Esophagus squamous epithelium (tissue), 5 donors: Measurements from ENCODE around the gene TERT. TPM values are rescaled to one million over a fixed set of nuclear protein-coding genes. Genes with fewer than 3 reads are reported as not detected.

Experiments
- DNase-seq: peaks from one replicate; lab custom pipeline; 2025; lab: John Stamatoyannopoulos, UW
- H3K27ac ChIP-seq, 4 donors: fragments of 200-600 bp; sonication (generic); one replicate each; pipeline ENCODE4 v1.5.1; 2016 to 2019; ENCODE audit warnings: mild to moderate bottlenecking in 1 of 4
- H3K27me3 ChIP-seq, 4 donors: fragments of 200-600 bp; sonication (generic); 1 replicate in 3 of 4; 2 replicates in 1 of 4; pipeline versions ENCODE4 v1.5.1 to v1.6.0; 2017 to 2021; ENCODE audit warnings: antibody characterized with exemption in 1 of 4
- H3K36me3 ChIP-seq, 3 donors: fragments of 200-600 bp; sonication (generic); one replicate each; pipeline ENCODE4 v1.5.1; 2016 to 2019
- H3K4me1 ChIP-seq, 3 donors: fragments of 200-600 bp; sonication (generic); one replicate each; pipeline ENCODE4 v1.5.1; 2017 to 2019
- H3K4me3 ChIP-seq, 4 donors: fragments of 200-600 bp; sonication (generic); 1 replicate in 3 of 4; 2 replicates in 1 of 4; pipeline ENCODE4 v1.5.1; 2016 to 2019; ENCODE audit warnings: mild to moderate bottlenecking in 2 of 4, moderate library complexity in 1 of 4
- H3K9me3 ChIP-seq, 3 donors: fragments of 200-600 bp; sonication (generic); one replicate each; pipeline ENCODE4 v1.5.1; 2016 to 2019
- POLR2A ChIP-seq, 4 donors: fragments of 450-650 bp; IDR thresholded peaks; one replicate each; pipeline ENCODE4 v1.6.1; 2017; ENCODE audit warnings: antibody characterized with exemption in 4 of 4, mild to moderate bottlenecking in 4 of 4, moderate library complexity in 3 of 4
- WGBS, 2 donors: methylation state at CpG; one replicate each; pipeline ENCODE4 v1.1.5; 2018; 5-methylcytosine and 5-hydroxymethylcytosine counted together
- intact Hi-C: fragments of 100-400 bp; cut with DNase I; formaldehyde crosslinking; loops from one replicate; pipeline ENCODE4 v1.15.0; 2022
- total RNA-seq, 4 donors: library from RNA; depleted of rRNA; stranded (reverse); fragments of >200 nt; gene quantifications; one replicate each; pipeline ENCODE4 v1.1.0, GENCODE V29; 2016
- TF ChIP-seq, protein P1 (sequence below), 6 experiments: fragments of 450-650 bp in 4 of 6; fragments of 200-600 bp in 2 of 6; sonication (generic) in 2 of 6; IDR thresholded peaks; one replicate each; pipeline ENCODE4 v1.5.1; 2016 to 2019; ENCODE audit warnings: antibody characterized with exemption in 6 of 6, mild to moderate bottlenecking in 4 of 6, moderate library complexity in 4 of 6
- donor health status: DM: yes; HTN: yes; CAD: no.

The TERT gene
- total RNA-seq, 4 donors from 2014 or later, result 0.19 to 9.5 (median 0.31) TPM; not detected in 1

DNA sequence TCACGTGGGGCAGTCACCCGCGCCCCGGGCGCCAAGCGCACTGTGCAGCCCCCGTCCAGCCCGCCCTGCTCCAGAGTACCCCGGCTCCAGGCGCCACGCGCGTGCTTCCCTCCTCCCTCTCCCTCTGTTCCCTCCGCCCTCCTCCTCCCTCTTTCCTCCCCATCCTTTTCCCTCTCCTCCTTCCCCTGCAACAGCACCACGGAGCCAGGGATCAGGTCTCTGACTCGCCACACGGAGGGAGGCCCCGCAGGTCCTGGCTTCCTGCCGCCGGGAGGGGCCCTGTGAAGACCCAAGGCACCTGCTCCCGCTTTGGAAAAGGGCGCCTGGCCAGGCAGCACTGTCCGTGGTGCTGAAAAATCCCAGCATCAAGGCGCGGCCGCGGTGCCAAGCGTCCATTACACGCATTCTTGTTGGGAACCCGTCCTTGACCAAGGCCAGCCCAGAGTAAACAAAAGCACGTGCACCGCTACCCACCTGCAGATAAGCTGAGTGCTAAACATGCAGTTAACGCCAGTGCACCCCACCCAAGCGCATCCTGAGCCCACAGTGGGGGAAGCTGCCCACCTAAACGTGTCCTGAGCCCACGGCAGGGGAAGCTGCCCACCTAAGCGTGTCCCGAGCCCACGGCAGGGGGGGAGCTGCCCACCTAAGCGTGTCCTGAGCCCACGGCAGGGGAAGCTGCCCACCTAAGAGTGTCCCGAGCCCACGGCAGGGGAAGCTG, 48.0 kb downstream of the TERT start:
- H3K4me3 ChIP-seq, result no peak overlapping the region
- H3K36me3 ChIP-seq, result no peaks in the 10 kb centered on the region
- no peaks in the 10 kb centered on the region for H3K4me1 ChIP-seq
- no peak overlapping the region for H3K27ac ChIP-seq
- TF ChIP-seq, protein P1, sequence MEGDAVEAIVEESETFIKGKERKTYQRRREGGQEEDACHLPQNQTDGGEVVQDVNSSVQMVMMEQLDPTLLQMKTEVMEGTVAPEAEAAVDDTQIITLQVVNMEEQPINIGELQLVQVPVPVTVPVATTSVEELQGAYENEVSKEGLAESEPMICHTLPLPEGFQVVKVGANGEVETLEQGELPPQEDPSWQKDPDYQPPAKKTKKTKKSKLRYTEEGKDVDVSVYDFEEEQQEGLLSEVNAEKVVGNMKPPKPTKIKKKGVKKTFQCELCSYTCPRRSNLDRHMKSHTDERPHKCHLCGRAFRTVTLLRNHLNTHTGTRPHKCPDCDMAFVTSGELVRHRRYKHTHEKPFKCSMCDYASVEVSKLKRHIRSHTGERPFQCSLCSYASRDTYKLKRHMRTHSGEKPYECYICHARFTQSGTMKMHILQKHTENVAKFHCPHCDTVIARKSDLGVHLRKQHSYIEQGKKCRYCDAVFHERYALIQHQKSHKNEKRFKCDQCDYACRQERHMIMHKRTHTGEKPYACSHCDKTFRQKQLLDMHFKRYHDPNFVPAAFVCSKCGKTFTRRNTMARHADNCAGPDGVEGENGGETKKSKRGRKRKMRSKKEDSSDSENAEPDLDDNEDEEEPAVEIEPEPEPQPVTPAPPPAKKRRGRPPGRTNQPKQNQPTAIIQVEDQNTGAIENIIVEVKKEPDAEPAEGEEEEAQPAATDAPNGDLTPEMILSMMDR (IDR thresholded peaks at IDR 0.05), result no peak
- TF ChIP-seq POLR2A (IDR thresholded peaks at IDR 0.05), result no peak
- no peaks in the 10 kb centered on the region for H3K9me3 ChIP-seq
- H3K27me3 ChIP-seq, result peaks cover 0 to 75% (median 6%) of the 10 kb centered on the region in 4 donors
- no peak for DNase-seq
- intact Hi-C loops, result no loop called here
- 7 to 8% methylated on average over 18 of the region's 43 CpGs for WGBS, 2 donors

- Histone ChIP-seq H3K9me3 (no peaks in the 10 kb centered on the region), H3K36me3 (no peaks in the 10 kb centered on the region), H3K4me3 (no peak overlapping the region), H3K27ac (no peak overlapping the region), H3K4me1 (no peaks in the 10 kb centered on the region), H3K27me3 (peaks cover 0 to 71% (median 6%) of the 10 kb centered on the region in 4 donors)
- no peak for DNase-seq
- intact Hi-C loops, result no loop called here
- TF ChIP-seq, protein P1 (IDR thresholded peaks at IDR 0.05), result no peak
- no peak for TF ChIP-seq POLR2A (IDR thresholded peaks at IDR 0.05)
- WGBS, 2 donors, result 60% methylated on average over 2 of the region's 58 CpGs; no CpG with 5 or more reads in 1 of the 2 donors
Measured at GRCh38 chr5:1245905-1246576, 48.8 kb downstream of the TERT start.

DNA sequence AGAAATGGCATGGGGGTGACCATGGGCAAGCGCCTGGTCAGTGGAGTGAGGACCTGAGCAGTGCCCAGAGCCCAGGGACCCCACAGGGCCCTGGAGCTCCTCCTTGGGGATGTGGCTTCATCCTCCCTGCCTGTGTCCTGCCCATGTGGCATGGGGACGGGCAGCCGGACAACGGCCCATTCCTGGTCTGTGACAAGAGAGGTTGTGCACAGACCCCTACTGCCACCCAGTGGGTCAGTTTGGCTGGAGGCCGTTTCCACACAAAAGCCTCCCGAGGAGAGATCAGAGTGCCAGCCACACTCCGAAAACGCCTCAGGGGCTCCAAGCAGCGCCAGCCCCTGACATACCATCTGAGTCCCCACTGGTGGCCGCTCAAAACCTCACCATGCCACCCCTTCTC, 49.9 kb downstream of the TERT start:
- TF ChIP-seq, protein P1 (IDR thresholded peaks at IDR 0.05), result no peak
- no peak for TF ChIP-seq POLR2A (IDR thresholded peaks at IDR 0.05)
- H3K27me3 ChIP-seq, result peaks cover 0 to 71% (median 6%) of the 10 kb centered on the region in 4 donors
- no peaks in the 10 kb centered on the region for H3K36me3 ChIP-seq
- intact Hi-C loops, result no loop called here
- H3K4me1 ChIP-seq, result no peaks in the 10 kb centered on the region
- H3K4me3 ChIP-seq, result no peak overlapping the region
- no peaks in the 10 kb centered on the region for H3K9me3 ChIP-seq
- 51 to 80% methylated on average over 1 to 5 of the region's 10 CpGs for WGBS, 2 donors
- H3K27ac ChIP-seq, result no peak overlapping the region
- no peak for DNase-seq

DNA sequence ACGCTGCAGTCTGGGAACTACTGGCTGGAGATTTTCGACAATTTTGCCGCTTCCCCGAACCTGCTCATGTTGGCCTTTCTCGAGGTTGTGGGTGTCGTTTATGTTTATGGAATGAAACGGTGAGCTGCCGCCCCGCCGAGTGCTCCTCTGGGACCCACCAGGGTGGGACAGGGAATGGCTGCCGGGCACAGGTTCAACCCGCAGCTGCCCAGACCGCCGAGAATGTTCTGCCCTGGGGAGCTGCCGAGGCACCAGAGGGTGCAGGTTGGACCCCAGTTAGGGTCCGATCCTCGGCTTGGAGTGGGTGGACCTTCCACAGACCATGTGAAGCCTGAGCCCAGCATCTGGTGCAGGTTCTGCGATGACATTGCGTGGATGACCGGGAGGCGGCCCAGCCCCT, 50.6 kb downstream of the TERT start:
- Histone ChIP-seq H3K4me3 (no peak overlapping the region), H3K9me3 (no peaks in the 10 kb centered on the region), H3K4me1 (peaks cover 0 to 2% (median 0%) of the 10 kb centered on the region in 3 donors), H3K27me3 (peaks cover 0 to 67% (median 6%) of the 10 kb centered on the region in 4 donors), H3K27ac (no peak overlapping the region), H3K36me3 (no peaks in the 10 kb centered on the region)
- no peak for TF ChIP-seq POLR2A (IDR thresholded peaks at IDR 0.05)
- TF ChIP-seq, protein P1 (IDR thresholded peaks at IDR 0.05), result no peak
- DNase-seq, result no peak
- WGBS, 2 donors, result no CpG with 5 or more reads among the region's 21 CpGs
- intact Hi-C loops, result no loop called here
